OCI-LY3 (cell line): ENCODE measurements around the gene PNLDC1.

Experiments
- H2AFZ ChIP-seq: fragments of 200-600, 300-600 bp; shearing (Covaris generic); 2 replicates; pipeline ENCODE4 v1.6.0; 2014; ENCODE audit warnings: antibody characterized with exemption, low read depth, low read length
- H3K27ac ChIP-seq: fragments of 200-600, 300-600 bp; sonication (generic); 2 replicates; pipeline ENCODE4 v1.5.1; 2014; ENCODE audit warnings: mild to moderate bottlenecking, low read length, moderate library complexity, mixed read lengths
- H3K27me3 ChIP-seq: fragments of 200-600, 300-600 bp; sonication (generic); 2 replicates; pipeline ENCODE4 v1.6.1; 2014; ENCODE audit warnings: low read depth, low read length, mixed read lengths
- H3K36me3 ChIP-seq: fragments of 200-600, 300-600 bp; sonication (generic); replicated peaks from 2 replicates; pipeline ENCODE3; 2014; ENCODE audit warnings: low read depth, low read length, mixed read lengths
- H3K4me1 ChIP-seq: fragments of 300-600, 200-600 bp; sonication (generic); 2 replicates; pipeline ENCODE4 v1.6.1; 2014; ENCODE audit warnings: low read length, mixed read lengths
- H3K4me2 ChIP-seq: fragments of 200-600, 300-600 bp; sonication (generic); 2 replicates; pipeline ENCODE4 v1.6.1; 2014; ENCODE audit warnings: low read length, mixed read lengths
- H3K4me3 ChIP-seq: fragments of 300-600, 200-600 bp; sonication (generic); 2 replicates; pipeline ENCODE4 v1.5.1; 2014; ENCODE audit warnings: antibody characterized with exemption, mild to moderate bottlenecking, low read length, moderate library complexity
- H3K79me2 ChIP-seq: fragments of 300-600, 200-600 bp; shearing (Covaris generic); 2 replicates; pipeline ENCODE4 v1.6.1; 2014; ENCODE audit warnings: mild to moderate bottlenecking, low read length, mixed read lengths
- H3K9ac ChIP-seq: fragments of 300-600, 200-600 bp; shearing (Covaris generic); 2 replicates; pipeline ENCODE4 v1.6.0; 2014; ENCODE audit warnings: mild to moderate bottlenecking, low read length, moderate library complexity
- H3K9me3 ChIP-seq: fragments of 200-600, 300-600 bp; shearing (Covaris generic); 2 replicates; pipeline ENCODE4 v1.6.1; 2014; ENCODE audit warnings: low read length, mixed read lengths; ENCODE audit not compliant: insufficient read depth
- H4K20me1 ChIP-seq: fragments of 200-600, 300-600 bp; sonication (generic); 2 replicates; pipeline ENCODE4 v1.6.1; 2016; ENCODE audit warnings: low read length, mixed read lengths; ENCODE audit not compliant: insufficient read depth
- EZH2phosphoT487 ChIP-seq: fragments of 200-600 bp; shearing (Covaris generic); IDR thresholded peaks from 2 replicates; pipeline ENCODE4 v1.6.1; 2018; ENCODE audit warnings: antibody characterized with exemption, mixed run types, low read depth
- TF ChIP-seq, protein P1 (sequence below): fragments of 200-600, 300-600 bp; sonication (generic); IDR thresholded peaks from 2 replicates; pipeline ENCODE4 v1.5.1; 2014; ENCODE audit warnings: antibody characterized with exemption, low read length, low read depth

The PNLDC1 gene

DNA sequence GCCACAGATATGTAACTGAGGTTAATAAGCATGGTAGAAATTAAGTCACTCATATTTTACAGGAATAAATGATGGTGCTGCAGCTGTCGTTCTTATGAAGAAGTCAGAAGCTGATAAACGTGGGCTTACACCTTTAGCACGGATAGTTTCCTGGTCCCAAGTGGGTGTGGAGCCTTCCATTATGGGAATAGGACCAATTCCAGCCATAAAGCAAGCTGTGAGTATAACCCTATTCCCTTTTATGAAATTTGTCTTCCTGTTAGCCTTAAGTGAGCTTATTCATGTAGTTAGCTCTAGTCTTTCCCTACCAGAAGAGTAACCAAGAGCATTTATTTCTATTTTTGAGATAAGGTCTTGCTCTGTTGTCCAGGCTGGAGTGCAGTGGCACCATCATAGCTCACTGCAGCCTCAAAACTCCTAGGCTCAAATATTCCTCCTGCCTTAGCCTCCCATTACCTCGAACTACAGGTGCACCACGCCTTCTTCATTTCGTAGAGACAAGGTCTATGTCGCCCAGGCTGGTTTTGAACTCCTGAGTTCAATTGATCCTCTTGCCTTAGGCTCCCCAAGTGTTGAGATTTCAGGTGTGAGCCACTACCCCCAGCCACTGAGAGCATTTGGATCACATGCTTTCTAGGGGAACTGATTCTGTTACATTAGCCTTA, 22.7 kb upstream of the PNLDC1 start:
- Histone ChIP-seq H3K36me3 (peaks cover 55% of the 10 kb centered on the region), H4K20me1 (no peaks in the 10 kb centered on the region), H3K79me2 (peaks cover 6% of the 10 kb centered on the region), H3K4me3 (no peak overlapping the region), H3K9me3 (no peaks in the 10 kb centered on the region), H3K4me1 (no peaks in the 10 kb centered on the region), H3K27me3 (no peaks in the 10 kb centered on the region), H3K4me2 (no peak overlapping the region), H3K27ac (no peak overlapping the region), H2AFZ (no peak overlapping the region), H3K9ac (no peak overlapping the region)
- no peak for TF ChIP-seq EZH2phosphoT487
- TF ChIP-seq, protein P1, sequence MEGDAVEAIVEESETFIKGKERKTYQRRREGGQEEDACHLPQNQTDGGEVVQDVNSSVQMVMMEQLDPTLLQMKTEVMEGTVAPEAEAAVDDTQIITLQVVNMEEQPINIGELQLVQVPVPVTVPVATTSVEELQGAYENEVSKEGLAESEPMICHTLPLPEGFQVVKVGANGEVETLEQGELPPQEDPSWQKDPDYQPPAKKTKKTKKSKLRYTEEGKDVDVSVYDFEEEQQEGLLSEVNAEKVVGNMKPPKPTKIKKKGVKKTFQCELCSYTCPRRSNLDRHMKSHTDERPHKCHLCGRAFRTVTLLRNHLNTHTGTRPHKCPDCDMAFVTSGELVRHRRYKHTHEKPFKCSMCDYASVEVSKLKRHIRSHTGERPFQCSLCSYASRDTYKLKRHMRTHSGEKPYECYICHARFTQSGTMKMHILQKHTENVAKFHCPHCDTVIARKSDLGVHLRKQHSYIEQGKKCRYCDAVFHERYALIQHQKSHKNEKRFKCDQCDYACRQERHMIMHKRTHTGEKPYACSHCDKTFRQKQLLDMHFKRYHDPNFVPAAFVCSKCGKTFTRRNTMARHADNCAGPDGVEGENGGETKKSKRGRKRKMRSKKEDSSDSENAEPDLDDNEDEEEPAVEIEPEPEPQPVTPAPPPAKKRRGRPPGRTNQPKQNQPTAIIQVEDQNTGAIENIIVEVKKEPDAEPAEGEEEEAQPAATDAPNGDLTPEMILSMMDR = no peak

DNA sequence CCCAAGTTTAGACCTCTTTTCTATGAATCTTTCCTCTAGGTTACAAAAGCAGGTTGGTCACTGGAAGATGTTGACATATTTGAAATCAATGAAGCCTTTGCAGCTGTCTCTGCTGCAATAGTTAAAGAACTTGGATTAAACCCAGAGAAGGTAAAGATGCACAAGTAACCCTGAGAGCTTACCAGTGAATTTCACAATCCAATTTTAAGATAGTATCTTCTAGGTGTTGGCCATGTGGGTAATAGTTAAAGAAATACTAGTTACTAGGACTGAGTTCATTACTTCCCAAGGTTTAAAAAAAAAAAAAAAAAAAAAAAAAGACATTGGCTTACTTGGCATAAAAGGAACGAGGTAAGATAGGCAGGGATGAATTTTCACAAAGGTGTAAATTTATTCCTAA, 21.9 kb upstream of the PNLDC1 start:
- Histone ChIP-seq H3K4me3 (no peak overlapping the region), H3K27me3 (no peaks in the 10 kb centered on the region), H3K27ac (no peak overlapping the region), H3K79me2 (peaks cover 13% of the 10 kb centered on the region), H3K9ac (no peak overlapping the region), H3K4me1 (no peaks in the 10 kb centered on the region), H2AFZ (no peak overlapping the region), H3K9me3 (no peaks in the 10 kb centered on the region), H3K4me2 (no peak overlapping the region), H4K20me1 (no peaks in the 10 kb centered on the region), H3K36me3 (peaks cover 61% of the 10 kb centered on the region)
- TF ChIP-seq, protein P1 = no peak
- TF ChIP-seq EZH2phosphoT487 = no peak

DNA sequence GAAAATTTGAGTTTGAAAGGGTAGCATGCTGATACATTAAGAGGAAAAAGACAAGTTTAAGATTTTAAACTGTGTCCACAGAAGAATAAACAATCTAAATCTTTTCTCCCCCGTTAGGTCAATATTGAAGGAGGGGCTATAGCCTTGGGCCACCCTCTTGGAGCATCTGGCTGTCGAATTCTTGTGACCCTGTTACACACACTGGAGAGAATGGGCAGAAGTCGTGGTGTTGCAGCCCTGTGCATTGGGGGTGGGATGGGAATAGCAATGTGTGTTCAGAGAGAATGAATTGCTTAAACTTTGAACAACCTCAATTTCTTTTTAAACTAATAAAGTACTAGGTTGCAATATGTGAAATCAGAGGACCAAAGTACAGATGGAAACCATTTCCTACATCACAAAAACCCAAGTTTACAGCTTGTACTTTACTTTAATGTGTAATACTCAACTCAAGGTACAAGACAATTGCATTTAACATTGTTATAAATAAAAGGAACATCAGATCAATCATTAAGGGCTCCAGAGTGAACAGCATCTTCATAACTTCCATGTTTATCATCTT, 21.5 kb upstream of the PNLDC1 start:
- TF ChIP-seq EZH2phosphoT487 = no peak
- TF ChIP-seq, protein P1 = no peak
- no peaks in the 10 kb centered on the region for H3K27me3 ChIP-seq
- no peaks in the 10 kb centered on the region for H3K9me3 ChIP-seq
- H3K27ac ChIP-seq = no peak overlapping the region
- H4K20me1 ChIP-seq = no peaks in the 10 kb centered on the region
- H3K79me2 ChIP-seq = peaks cover 16% of the 10 kb centered on the region
- H3K4me3 ChIP-seq = no peak overlapping the region
- H2AFZ ChIP-seq = no peak overlapping the region
- H3K4me2 ChIP-seq = no peak overlapping the region
- H3K4me1 ChIP-seq = no peaks in the 10 kb centered on the region
- H3K36me3 ChIP-seq = peaks cover 64% of the 10 kb centered on the region
- H3K9ac ChIP-seq = no peak overlapping the region

DNA sequence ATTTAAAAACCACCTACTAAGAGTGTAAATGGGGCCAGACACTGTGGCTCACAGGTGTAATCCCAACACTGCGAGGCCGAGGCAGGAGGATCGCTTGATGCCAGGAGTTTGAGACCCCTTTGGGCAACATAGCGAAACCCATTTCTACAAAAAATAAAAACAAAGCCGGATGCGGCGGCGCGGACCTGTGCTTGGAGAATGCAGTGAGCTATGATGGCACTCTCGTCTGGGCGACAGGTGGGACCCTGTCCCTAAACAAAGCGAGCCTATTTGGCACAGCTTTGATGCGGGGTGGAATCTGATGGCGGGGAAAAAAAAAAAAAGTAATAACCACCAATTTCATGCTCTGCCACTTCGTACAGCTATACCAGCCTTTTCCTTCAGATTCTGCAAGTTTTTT, 11.8 kb upstream of the PNLDC1 start:
- 0 out of 2 replicates have a peak overlapping the region, but pooled peaks have one; percentile 67 for H3K27ac ChIP-seq
- no peak for TF ChIP-seq EZH2phosphoT487
- TF ChIP-seq, protein P1 = no peak
- H4K20me1 ChIP-seq = peaks cover 9% of the 10 kb centered on the region
- peaks cover 40% of the 10 kb centered on the region for H3K36me3 ChIP-seq
- no peaks in the 10 kb centered on the region for H3K27me3 ChIP-seq
- peak overlapping the region; percentile 71 for H3K4me2 ChIP-seq
- H3K9ac ChIP-seq = peak overlapping the region; percentile 94
- H3K79me2 ChIP-seq = peaks cover 88% of the 10 kb centered on the region
- H2AFZ ChIP-seq = no peak overlapping the region
- H3K4me3 ChIP-seq = peak overlapping the region; percentile 94
- H3K4me1 ChIP-seq = peaks cover 21% of the 10 kb centered on the region
- no peaks in the 10 kb centered on the region for H3K9me3 ChIP-seq
